RWPE1 (cell line): Measurements from ENCODE around the gene TRIM24.

Experiments
- CTCF ChIA-PET: fragments of 350-600 bp; sonication (Branson Sonifier 250); formaldehyde crosslinking; extraction: SDS; loops from one replicate; lab custom pipeline; 2021; lab: Yijun Ruan, JAX
- POLR2A ChIA-PET: fragments of 400-600 bp; formaldehyde crosslinking; extraction: SDS; loops from one replicate; lab custom pipeline; 2020; ENCODE audit warnings: antibody characterized with exemption; ENCODE audit not compliant: low non-redundant PET; lab: Yijun Ruan, JAX
- DNase-seq: peaks from one replicate; pipeline ENCODE4 v3.0.0; 2012; ENCODE audit warnings: low spot score
- H3K27ac ChIP-seq: fragments of 450-650 bp; 2 replicates; pipeline ENCODE4 v1.5.1; 2017
- TF ChIP-seq, protein P1 (sequence below): fragments of 450-650 bp; conservative IDR thresholded peaks from 2 replicates; pipeline ENCODE4 v1.5.1; 2017; ENCODE audit warnings: low read depth, mild to moderate bottlenecking

Gene TRIM24

GRCh38 chr7:138630059-138630610 lies 170.1 kb downstream of the TRIM24 start:
- TF ChIP-seq, protein P1, sequence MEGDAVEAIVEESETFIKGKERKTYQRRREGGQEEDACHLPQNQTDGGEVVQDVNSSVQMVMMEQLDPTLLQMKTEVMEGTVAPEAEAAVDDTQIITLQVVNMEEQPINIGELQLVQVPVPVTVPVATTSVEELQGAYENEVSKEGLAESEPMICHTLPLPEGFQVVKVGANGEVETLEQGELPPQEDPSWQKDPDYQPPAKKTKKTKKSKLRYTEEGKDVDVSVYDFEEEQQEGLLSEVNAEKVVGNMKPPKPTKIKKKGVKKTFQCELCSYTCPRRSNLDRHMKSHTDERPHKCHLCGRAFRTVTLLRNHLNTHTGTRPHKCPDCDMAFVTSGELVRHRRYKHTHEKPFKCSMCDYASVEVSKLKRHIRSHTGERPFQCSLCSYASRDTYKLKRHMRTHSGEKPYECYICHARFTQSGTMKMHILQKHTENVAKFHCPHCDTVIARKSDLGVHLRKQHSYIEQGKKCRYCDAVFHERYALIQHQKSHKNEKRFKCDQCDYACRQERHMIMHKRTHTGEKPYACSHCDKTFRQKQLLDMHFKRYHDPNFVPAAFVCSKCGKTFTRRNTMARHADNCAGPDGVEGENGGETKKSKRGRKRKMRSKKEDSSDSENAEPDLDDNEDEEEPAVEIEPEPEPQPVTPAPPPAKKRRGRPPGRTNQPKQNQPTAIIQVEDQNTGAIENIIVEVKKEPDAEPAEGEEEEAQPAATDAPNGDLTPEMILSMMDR = no peak
- POLR2A ChIA-PET = no interaction called here

GRCh38 chr7:138632384-138632783 lies 172.3 kb downstream of the TRIM24 start:
- CTCF ChIA-PET = no interaction called here
- DNase-seq = no peak
- H3K27ac ChIP-seq = no peak overlapping the region
- POLR2A ChIA-PET = no interaction called here
- TF ChIP-seq, protein P1 = no peak

More at GRCh38 chr7:138630059-138630610, 170.1 kb downstream of the TRIM24 start:
- no peak overlapping the region for H3K27ac ChIP-seq
- DNase-seq = no peak
- CTCF ChIA-PET = interaction anchor here (0.7 kb wide), 1 partner anchor 257 kb away, joined by 3 read pairs; no protein-coding TSS in a partner anchor

- POLR2A ChIA-PET = no interaction called here
- DNase-seq = no peak
- CTCF ChIA-PET = no interaction called here
- no peak overlapping the region for H3K27ac ChIP-seq
- TF ChIP-seq, protein P1 = no peak
Measured at GRCh38 chr7:138632826-138633602, 173.0 kb downstream of the TRIM24 start.
